Activated naive CD8-positive, alpha-beta T cell treated with anti-CD3 and anti-CD28 coated beads, Interleukin-2, amount 50 U/mL, for 16 hours (primary cell): ENCODE data around the gene DOCK8.

Experiments used
- DNase-seq: peaks from one replicate; pipeline ENCODE4 v3.0.0-alpha.2; 2020; ENCODE audit warnings: low read depth, low spot score

The DOCK8 gene

GRCh38 chr9:306907-307306 lies 92.2 kb downstream of the DOCK8 start:
- no peak for DNase-seq

DNA sequence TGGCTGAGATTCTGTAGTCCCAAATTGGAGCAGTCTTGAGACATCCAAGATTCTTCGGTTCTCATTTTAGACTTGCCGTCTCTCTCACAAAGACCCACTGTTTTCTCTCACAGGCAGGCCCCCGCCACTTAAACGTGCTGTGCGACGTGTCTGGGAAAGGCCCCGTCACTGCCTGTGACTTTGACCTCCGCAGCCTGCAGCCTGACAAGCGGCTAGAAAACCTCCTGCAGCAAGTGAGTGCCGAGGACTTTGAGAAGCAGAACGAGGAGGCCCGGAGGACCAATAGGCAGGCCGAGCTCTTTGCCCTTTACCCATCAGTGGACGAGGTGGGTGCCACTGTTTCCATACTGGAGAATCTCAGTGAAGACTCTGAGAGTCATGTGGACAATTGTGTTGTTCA lies 97.2 kb downstream of the DOCK8 start:
- DNase-seq: no peak

DNA sequence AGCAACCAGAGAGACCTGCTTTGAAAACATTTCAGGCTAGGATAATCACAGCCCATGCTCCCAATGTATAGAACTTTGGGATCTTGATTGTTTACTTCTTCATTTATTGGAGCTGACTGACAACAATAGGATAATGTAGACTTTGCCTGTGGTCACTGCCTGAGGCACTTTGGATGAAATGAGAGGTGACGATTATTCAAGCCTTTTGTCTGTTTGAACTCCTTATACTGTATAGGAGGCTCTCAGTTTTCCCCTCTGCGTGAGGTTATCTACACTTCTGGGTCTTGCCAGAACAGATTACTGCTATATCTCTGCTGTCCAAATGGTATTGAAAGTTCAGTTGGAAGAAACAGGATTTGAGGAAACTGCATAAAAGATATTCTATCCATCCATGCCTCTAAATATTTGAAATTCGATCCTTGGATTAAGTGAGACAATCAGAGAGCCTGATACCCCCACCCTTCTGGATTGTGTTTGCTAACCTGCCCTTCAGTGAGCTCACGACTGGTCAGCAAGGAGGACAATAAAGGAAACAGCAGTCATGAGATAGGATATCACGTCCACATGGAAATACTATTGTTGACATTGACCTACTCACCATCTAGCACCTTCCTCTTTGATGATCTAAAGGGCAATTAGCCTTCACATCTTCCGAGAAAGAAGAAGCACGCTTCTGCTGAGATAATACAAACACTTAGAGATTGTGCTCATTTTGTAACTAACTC lies 98.1 kb downstream of the DOCK8 start:
- no peak for DNase-seq

DNA sequence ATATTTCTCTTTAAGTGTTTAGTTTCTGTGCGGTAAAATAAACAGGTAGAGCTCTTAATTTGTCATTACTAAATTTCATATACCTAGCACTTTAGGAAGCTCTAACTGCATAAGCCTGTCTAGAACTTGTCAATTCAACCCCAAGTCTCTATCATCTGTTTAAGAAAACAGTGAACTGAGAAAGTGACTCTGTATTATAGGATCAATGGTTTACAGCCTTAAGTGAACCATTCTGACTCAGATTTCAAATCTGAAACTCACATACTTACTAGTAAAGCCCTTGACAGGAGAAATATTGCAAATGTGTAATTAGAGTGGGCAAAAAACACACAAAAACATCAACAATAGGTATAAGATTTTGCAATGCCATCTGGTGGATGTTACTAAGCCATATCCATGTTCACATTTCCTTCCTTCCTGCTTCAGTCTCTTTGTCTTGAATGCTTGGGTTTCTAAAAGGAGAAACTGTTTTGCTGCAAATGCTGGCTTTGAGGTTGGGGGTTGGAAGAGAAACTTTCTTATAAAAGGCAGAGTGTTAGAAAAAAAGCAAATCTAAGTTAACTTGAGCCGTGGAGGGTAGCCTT lies 101.8 kb downstream of the DOCK8 start:
- DNase-seq: no peak

DNA sequence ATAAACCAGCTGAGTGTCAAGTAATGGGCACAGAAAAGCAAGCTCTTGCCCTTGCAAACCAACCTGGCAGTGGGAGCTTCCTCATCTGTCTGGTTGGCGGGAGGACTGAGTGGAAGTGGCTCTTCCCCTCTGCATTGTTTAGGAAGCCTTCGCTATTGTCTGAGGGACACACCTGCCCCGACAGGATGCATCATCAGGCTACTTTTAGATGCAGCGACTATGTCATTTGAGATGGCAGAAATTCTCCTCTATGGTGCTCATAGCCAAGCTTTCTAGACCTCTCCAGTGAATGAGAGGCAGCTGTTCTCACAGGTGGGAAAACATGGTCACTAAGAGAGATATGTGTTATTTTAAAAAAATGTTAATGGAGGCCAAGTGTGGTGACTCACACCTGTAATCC lies 104.0 kb downstream of the DOCK8 start:
- no peak for DNase-seq

- no peak for DNase-seq
Observed at GRCh38 chr9:324971-325370, 110.3 kb downstream of the DOCK8 start.

GRCh38 chr9:326667-327066 lies 112.0 kb downstream of the DOCK8 start:
- no peak for DNase-seq

DNA sequence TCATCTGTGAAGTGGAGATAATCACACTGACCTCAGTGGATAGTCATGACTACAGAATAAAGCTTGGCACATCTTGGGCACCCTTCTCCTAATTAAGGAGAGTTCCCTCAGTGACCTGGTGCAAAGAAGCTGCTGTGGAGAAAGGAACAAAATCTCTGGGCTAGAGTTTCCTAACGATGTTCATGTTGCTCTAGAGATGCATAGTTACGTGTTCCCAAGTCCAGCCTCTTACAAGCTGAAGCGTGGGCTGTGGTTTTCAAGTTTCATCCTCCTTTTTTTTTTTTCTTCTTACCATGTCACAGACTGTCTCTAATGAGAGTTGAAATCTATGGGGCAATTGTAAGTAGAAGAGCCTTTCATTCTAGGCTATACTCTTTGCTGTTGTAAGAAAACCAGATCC lies 113.8 kb downstream of the DOCK8 start:
- DNase-seq: no peak

DNA sequence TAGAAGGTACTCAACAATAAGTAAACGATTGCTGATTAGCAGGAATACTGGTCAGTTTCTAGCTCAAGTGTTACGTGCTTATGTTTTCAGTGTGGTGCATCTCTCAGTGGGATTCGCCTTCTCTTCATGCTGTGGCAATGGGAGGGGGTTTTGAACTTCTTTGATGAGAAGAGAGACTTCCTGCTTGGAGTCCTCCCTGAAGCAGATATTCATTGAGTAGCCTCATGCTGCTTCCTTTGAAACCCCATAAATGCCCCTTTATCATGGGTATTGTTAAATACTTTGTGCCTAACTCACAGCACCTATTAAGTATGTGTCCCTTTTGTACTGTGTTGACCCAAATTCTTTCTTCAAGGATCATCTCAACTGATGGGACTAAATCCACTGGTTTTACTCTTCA lies 116.5 kb downstream of the DOCK8 start:
- DNase-seq: no peak

- no peak for DNase-seq
Observed at GRCh38 chr9:335373-335772, 120.7 kb downstream of the DOCK8 start.

DNA sequence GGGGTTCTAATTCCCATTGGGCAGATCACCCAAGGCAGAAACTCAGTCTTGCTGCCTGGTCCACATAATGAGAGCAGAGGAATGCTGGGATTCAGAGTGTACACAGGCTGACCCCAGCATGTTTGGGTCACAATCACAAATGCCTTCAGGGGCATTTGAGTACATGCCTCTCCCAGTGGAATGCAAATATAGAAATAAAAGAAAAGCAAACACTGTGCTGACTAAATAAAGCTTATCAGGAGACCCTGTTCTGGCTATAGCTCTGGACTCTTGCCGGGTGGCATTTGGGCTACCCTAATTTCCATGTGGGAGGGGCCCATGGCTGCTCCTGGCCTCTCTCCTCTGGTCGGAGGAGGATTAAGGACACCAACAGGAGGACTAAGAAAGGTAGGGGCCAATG lies 121.4 kb downstream of the DOCK8 start:
- no peak for DNase-seq

DNA sequence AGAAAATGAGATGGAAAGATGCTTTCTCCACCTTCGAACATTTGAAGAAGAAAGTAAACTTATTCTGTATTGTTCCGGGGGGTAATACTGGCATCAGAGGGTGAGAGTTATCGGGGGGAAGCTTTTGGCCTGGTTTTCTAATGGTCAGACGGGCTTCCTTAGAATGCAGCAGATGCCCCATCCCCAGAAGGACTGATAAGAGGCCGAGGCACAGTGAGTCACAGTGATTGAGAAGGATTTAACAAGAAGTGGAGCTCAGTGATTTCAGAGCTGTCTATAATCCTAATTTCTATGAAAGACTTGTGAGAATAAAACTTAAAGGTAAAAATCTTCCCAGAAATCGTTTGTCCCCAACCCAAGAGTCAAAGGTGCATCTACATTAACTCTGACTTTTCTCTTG lies 123.9 kb downstream of the DOCK8 start:
- no peak for DNase-seq

DNA sequence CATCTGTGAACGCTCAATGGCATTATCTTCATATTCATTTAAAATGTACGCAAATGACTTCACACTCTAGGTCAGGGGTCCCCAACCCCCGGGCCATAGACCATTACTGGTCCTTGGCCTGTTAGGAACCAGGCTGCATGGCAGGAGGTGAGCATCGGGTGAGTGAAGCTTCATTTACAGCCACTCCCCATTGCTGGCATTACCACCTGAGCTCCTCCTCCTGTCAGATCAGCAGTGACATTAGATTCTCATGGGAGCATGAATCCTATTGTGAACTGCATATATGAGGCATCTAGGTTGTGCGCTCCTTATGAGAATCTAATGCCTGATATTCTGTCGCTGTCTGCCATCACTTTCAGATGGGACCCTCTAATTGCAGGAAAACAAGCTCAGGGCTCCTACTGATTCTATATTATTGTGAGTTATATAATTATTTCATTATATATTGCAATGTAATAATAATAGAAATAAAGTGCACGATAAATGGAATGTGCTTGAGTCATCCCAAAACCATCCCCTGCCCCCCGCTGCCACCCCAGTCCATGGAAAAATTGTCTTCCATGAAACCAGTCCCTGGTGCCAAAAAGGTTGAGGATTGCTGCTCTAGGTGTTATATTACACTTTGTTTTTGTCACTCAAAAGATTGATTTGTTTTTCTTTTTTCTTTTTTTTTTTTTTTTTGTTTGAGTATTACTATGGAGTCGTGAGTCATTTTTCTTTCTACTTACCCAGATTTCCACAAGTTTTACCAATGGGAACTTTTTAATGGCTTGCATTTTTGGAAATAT lies 127.2 kb downstream of the DOCK8 start:
- no peak for DNase-seq

DNA sequence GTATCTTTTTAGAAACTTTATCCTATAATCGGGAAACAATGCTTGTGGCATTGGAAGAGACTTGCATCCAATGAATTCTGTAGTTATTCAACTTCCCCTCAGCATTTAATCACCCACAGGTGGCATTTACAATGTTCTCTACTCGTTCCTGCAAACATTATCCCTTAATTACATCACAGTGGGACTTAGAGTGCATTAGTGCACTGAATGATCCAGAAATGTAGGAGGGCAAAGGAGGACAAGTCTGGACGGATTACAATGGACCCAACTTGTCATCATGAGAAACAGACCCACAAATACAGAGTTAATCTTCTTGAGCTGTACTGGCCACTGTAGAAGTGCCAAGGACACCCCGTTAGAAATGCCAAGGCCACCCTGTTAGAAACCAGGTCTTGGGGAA lies 129.1 kb downstream of the DOCK8 start:
- no peak for DNase-seq

DNA sequence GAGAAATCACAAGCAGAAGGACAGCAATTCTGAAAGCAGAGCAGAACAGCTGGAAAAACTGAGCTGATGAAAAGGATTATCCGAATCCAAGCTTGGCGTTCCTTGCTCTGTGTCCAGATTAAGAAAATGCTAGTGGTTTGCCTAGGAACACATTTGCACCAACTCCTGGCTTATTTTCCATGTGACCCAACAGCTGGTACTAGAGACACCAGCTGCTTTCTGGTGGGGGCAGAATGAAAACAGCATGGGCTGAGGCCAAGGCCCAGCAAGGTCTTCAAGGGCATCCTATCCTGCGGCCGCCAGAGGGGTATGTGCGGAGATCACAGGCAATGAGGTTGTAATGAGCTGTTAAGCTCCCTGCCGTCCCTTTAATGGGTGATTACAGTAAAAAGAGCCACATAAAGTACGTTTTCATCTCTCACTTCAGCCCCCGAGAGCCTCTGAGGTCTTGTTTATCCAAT lies 131.5 kb downstream of the DOCK8 start:
- no peak for DNase-seq

- no peak for DNase-seq
Observed at GRCh38 chr9:347667-348292, 133.1 kb downstream of the DOCK8 start.

DNA sequence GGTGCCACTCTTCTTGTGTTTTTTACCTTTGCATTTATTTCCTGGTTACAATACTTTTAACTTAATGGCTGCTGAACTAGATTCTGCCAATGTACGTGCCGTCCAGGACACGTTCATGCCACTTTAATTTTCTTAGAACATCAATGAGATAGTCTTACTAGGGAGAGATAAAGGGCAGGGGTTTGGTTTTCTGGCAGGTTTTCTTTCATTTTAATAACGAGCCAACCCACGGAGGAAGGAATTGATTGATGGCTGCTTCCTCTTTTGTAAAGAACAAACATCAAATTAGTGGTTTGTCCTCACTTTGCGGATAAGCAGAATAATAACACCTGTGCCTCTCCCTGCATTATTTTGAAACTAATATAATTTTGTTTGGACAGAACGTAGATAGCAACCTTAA lies 135.7 kb downstream of the DOCK8 start:
- DNase-seq: no peak

DNA sequence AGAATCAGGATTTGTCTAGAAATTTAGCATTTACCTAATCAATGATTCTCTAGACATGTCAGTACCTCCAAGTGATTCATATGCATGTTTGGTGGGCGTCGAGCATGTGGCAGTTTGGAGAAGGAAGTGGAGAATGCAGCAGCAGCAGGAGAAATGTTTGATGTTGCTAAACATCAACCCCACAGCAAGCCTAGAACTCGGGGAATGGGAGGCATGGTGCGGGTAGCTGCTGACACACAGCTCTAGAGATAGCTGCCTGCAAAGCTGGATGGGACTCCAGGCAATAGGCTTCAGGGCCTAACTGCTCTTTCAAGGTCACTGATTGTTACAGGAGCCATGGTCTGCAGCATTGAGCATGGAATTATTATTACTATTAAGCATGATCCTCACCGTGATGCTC lies 137.3 kb downstream of the DOCK8 start:
- DNase-seq: no peak

DNA sequence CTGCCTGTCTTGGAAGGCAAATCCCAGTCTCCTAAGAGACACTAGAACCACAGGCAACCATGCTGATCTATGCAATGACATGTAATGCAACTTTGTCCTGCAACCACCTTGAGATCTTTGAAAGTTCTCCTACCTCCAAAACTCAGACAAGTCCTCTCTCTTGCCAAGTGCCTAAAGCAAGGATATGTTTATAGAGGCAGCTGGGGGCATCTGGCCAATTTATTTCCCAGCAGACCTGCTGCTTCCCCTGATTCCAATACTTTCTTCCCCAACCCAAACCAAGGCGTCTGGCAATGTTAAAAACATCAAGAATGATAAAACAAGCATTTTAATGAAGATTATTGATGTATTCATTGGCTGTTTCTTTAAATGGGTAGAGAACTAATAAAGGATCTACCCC lies 138.4 kb downstream of the DOCK8 start:
- no peak for DNase-seq

DNA sequence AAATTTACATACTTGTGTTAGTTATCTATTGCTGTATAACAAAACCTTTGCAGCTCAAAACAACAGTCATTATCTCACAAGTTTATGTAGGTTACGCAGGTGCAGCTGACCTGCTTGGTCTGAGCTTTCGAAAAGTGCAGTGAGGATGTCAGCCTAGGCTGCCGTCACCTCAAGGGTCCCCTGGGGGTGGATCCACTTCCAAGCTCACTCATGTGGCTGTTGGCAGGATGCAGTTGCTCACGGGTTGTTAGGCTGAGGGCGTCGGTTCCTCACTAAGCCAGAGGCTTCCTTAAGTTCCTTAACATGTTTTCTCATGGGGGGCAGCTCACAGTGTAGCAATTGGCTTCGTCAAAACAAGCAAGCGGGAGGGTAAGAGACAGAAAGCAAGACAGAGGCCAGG lies 139.8 kb downstream of the DOCK8 start:
- DNase-seq: no peak

DNA sequence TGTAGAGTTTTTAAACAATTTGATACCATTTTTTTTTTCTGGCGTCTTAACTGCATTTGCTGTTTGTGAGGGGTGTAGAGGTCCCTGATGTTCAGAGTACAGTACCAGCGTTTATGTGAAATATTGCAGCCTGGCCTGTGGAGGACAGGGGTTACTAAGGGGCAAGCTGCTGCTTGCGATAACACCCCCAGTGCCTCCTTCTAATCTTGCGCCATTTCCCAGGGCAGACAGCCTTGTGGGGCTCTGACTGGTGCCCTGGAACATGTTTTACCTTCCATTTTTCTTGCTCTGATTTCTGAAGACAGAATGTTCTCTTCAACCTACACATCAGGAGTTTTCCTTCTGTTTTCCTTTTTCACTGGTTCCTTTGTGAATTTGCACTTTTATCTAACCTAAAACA lies 142.9 kb downstream of the DOCK8 start:
- no peak for DNase-seq

DNA sequence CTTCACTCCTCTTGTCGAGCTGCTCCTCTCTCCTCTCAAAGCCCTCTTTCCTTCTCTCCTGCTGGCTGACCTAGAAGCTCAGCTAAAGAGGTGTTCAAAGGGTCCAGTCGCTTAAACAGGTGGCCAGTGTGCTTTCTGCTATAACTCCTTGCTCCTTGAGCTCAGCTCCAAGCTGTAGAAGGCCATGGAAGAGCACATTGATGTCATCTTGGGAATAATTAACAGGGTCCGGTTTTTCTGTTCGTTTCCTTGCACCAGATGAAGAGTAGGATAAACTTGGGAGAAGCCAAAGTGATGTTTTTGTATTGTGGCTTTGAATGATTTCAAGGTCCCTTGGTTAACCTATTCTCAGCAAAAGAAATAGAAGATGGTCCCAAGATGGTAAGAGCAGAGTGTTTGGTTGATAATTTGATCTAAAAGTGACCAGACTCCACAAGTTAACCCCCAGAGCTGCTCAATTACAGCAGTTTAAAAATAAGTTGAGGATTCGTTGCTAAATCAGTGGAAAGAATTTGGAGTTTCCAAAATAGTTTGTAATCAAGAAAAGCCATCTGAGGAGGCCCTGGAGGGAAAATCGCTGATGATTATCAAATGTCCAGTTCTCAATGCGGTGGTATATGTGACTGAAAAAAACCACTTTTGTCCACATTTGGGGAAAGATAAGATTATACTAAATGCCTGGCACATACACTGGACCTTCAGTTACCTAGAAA lies 148.1 kb downstream of the DOCK8 start:
- DNase-seq: no peak
